GM21737 (cell line): ENCODE results near the gene POLDIP3.
"Not testable (repeated sequence)": the region's sequence is repeated elsewhere in the genome, so short reads cannot be mapped to it uniquely, and the experiment has no call there.

Experiments used
- ATAC-seq: cut with Tn5 transposase; IDR thresholded peaks from one replicate; pipeline ENCODE4 v1.9.1; 2021; ENCODE audit warnings: mild to moderate bottlenecking, moderate library complexity; ENCODE audit not compliant: unreplicated experiment

The POLDIP3 gene

GRCh38 chr22:42561856-42562255, 52.8 kb downstream of the POLDIP3 start:
- no peak for ATAC-seq

GRCh38 chr22:42560781-42561180, 53.9 kb downstream of the POLDIP3 start:
- no peak for ATAC-seq

GRCh38 chr22:42560381-42560780, 54.3 kb downstream of the POLDIP3 start:
- no peak for ATAC-seq

DNA sequence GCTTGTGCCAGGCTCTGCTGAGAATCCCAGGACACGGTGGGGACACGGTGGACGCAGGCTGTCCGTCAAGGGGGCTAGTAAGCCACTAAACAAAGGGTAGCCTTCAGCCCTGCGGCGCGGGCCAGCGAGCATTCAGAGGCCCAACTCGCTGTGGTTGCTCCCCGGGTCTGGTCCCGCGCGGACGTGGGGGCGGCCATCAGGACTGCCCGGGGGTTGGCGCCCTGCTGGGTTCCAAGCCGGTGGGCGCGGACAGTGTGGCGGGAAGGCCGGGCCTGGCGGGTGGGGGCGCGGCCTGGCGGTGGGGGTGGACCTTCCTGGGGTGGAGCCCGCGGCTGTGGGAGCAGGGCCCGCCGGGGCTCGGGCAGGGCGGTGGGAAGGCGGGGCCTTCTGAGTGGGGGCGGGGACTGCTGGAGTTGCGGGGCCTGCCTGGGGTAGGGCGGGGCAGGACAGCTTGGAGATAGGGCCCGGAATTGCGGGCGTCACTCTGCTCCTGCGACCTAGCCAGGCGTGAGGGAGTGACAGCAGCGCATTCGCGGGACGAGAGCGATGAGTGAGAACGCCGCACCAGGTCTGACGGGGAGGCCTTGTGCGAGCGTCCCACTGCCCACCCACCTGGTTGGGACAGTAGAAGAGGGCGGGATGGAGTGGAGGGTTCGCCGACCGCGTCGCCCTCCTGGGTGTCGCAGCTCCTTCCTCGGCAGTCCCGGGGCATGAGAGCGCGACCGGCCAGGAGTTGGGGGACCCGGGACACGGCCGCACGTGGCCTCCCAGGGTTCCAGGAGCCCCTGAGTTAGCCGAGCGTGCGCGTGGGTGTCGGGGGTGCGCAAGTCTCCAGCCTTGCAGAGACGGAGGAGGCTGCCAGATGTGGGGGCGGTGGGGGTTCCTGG, 61.0 kb downstream of the POLDIP3 start, which contains the start of gene SERHL2:
TSS of gene SERHL2 (plus strand) at position 482 of the 887 bp plus-strand sequence. CDS start at position 547, 65 bp downstream.
- peak; percentile 58 for ATAC-seq

GRCh38 chr22:42552294-42552647, 62.4 kb downstream of the POLDIP3 start:
- not testable (repeated sequence) for ATAC-seq

GRCh38 chr22:42549331-42550060, 65.2 kb downstream of the POLDIP3 start:
- no peak for ATAC-seq

DNA sequence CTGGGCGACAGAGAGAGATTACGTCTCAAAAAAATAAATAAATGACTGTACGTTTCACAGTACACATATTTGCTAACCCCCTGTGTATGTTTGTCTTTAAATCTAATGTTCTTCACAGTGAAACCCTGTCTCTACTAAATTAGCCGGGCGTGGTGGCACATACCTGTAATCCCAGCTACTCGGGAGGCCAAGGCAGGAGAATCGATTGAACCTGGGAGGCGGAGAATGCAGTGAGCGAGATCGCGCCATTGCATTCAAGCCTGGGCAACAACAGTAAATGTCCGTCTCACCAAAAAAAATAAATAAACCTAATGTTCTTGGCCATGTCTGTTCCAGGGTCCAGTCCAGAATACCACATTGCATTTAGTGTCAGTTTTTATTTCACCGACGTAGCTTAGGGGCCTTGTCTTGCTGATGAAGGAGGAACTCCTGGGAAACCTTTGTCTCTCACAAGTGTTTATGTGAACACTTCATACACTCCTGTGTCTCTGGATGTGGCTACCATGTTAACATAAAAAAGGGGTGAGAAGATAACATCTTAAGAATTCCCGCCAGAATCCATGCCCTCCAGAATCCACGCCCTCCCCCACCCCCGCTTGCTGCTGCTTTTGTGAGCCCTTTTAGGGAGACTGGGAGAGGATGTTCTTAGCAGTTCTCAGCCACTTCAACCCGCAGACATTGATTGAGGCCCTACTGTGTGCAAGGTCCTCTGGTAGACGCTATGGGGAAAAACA, 65.9 kb downstream of the POLDIP3 start:
- ATAC-seq = no peak

- ATAC-seq = not testable (repeated sequence)
Measured at GRCh38 chr22:42548126-42548525, 66.6 kb downstream of the POLDIP3 start.

DNA sequence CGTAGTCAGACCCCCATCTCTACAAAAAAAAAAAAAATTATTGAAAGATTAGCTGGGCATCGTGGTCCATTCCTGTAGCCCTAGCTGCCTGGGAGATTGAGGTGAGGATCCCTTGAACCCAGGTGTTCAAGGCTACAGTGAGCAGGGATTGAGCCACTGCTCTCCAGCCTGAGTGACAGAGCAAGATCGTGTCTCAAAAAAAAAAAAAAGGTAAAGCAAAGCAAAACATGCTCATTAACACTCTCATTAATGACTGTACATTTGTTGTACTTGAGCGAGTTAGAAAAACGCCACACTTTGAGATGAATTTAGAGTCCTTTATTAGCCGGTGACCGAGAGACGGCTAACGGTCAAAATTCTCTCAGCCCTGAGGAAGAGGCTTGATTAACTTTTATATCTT, 67.1 kb downstream of the POLDIP3 start:
- no peak for ATAC-seq

- no peak for ATAC-seq
Measured at GRCh38 chr22:42544686-42545085, 70.0 kb downstream of the POLDIP3 start.

GRCh38 chr22:42539236-42539771, 75.4 kb downstream of the POLDIP3 start:
- peak; percentile 46 for ATAC-seq

- ATAC-seq = peak; percentile 46
Measured at GRCh38 chr22:42537199-42537831, 77.4 kb downstream of the POLDIP3 start.

DNA sequence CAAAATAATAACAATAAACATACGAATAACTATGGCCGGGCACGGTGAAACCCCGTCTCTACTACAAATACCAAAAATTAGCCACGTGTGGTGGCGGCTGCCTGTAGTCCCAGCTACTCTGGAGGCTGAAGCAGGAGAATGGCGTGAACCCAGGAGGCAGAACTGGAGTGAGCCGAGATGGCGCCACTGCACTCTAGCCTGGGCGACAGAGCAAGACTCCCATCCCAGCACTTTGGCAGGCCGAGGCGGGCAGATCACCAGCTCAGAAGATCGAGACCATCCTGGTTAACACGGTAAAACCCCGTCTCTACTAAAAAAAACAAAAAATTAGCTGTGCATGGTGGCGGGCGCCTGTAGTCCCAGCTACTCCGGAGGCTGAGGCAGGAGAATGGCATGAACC, 78.0 kb downstream of the POLDIP3 start:
- not testable (repeated sequence) for ATAC-seq

DNA sequence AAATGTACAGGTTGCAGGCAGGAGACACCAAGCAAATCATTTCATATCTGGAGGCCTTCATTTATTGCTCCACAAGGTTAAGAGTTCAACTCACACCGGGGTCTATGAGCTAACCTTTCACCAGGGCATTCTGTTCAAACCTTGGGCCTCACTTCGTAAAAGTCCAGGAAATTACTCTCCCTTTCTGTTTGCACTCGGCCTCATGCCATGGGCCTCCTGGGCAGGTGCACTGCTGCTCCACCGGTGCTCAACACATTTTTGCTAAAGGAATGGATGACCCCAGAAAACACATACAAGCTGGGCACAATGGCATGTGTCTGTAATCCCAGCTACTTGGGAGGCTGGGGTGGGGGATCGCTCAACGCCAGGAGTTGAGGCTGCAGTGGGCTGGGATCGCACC, 78.5 kb downstream of the POLDIP3 start:
- no peak for ATAC-seq

DNA sequence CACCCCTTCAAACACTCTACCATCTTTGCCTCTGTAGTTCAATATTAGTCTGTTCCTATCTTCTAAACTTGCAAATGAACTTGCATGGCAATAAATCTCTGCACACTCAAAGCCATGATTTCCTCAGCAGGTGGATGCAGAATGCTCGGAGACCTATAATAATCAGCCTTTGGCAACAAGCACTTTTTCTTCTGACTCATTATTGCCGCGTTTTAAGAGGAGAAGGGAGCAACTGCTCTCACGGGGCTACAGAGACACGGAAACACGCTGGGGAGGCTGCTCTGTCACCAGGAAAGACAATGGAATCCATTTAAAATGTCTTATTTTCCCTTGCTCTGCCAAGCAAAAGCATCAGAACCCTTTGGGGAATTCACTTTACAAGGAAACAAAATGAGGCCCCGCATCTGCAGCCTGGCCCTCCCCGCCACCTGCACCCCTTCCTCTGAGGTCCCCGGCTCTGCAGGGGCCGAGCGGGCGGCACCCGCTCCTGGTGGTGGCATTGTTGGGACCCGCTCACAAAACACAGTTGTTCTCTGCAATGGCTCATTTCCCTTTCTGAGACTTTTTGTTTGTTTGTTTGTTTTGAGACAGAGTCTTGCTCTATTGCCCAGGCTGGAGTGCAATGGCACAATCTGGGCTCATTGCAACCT, 79.5 kb downstream of the POLDIP3 start:
- not testable (repeated sequence) for ATAC-seq
